CD4-positive, alpha-beta T cell treated with Interleukin-6 at 100 ng/mL for 8 hours (primary cell): ENCODE measurements around the gene CALM3.

Experiments
- DNase-seq: peaks from one replicate; pipeline ENCODE4 v3.0.0-alpha.2; 2020; ENCODE audit warnings: mixed read lengths, low spot score

CALM3 gene

DNA sequence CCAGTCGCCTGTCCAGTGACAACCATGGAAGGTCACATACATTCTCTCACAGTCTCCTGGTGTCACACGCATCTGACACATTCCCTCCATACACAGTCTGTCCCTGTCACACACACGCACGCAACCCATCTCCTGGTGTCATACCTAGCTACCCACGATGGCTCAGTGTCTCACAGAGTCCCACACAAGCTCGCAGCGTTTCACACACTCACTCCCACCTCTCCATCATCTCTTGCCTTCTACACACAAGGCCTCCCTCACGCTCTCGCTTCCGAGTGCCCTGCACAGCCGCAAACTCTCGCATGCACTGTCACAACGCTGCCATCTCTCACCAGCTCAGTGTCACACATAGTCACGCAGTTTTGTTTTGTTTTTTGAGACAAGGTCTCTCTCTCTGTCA, 36.1 kb downstream of the CALM3 start:
- DNase-seq = no peak

DNA sequence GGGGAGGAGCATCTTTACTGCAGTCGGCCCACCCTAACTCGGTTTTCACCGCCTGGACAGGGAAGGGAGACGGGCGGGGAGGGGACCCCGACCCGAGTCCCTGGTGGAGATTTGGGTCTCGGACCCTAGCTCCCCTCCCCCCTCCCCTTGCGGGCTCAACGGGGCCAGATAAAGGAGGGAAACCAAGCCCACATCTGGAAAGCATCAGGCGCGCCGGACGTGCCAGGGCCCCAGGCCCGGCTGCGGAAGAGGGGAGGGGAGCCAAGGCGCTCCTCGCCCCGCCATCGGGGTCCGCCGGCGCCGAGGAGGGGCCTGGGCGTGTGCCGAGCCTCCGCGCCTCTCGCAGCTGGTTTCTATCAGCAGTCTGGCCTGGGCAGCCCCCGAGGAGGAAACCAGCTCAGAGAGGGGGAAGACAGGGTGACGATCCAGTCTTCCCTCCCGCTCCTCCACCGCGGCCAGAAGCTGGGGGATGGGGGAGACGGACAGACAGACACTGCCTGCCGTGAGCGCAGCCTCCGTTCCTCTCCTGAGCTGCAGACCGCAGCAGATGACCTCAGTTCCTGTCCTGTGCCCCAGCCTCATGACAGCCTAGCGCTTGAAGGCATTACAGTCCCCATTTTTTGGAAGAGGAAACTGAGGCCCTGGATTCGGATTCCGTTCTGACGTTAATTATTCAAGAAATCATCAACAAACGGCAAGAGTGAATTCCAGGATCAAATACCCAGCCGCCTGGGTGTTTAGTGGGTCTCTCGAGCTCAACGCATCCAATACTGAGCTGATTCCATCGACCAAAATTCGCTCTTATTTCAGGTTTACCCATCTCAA, 38.4 kb downstream of the CALM3 start:
- no peak for DNase-seq

DNA sequence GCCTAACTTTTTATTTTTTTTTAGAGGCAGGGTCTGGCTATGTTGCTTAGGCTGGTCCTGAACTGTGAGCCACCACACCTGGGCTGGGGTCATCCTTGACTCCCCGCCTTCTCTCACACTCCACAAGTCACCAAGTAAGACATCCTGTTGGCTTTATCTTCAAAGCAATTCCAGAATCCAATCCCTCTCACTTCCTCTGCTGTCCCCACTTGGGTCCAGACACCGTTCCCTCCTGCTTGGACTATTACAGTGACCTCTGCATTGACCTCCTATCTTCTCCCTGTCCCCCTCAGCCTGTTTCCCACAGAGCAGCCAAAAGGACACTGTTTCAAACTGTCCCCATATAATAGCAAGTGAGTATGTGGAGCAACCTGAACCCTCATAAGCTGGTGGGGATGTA, 39.5 kb downstream of the CALM3 start:
- no peak for DNase-seq

- DNase-seq = no peak
These were observed 43.6 kb downstream of the CALM3 start for GRCh38 chr19:46644720-46645119.

DNA sequence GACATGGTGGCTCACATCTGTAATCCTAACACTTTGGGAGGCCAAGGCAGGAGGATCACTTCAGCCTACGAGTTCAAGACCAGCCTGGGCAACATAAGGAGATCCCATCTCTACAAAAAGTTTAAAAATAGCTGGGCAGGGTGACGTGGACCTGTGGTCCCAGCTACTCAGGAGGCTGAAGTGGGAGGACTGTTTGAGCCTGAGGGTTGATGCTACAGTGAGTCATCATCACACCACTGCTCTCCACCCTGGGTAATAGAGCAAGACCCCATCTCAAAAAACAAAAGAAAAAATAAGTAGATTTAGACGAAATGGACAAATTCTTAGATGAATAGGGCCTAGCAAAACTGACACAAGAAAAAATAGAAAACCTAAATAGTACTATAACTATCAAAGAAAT, 45.3 kb downstream of the CALM3 start:
- no peak for DNase-seq

DNA sequence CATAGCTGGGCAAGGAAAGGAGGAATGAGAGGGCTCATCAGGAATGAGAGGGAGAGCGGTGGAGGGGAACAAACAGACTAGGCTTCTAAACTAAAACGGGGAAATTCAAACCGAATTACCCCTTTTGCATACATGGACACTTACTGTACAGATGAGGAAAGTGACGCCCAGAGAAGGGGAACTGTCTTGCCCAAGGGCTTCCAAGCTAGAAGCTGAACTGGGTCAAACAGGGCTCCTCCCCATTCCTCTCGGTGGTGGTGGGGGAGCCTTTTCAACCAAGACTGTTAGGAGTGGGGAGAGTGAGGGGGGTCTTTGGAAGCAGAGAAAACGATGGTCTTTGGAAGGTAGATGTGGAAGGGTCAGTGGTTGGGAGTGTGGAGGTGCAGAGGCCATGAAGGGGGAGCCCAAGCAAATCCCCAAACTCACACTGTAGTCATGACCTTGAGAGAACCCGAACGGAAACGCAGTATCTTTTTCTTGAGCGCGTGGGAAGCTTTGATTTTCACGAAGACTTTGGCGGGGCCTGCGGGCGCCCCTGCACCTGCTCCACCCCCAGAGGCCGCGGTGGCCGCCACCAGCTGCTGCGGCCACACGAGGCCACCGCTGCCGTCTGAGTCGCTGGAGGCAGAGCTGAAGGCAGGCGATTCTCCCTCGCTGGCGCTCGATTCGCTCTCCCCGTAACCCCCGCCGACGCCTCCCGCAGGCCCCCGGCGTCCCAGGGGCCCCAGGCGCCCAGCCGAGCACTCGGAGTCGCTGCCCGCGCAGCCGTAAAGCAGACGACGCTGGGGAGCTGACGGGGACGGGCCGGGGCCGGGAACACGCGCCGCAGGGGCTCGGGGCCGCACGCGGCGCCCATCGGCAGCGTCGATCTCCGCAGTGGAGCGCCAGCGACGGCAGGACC, 47.2 kb downstream of the CALM3 start:
- DNase-seq = no peak

GRCh38 chr19:46648961-46649960, 48.1 kb downstream of the CALM3 start:
- no peak for DNase-seq

DNA sequence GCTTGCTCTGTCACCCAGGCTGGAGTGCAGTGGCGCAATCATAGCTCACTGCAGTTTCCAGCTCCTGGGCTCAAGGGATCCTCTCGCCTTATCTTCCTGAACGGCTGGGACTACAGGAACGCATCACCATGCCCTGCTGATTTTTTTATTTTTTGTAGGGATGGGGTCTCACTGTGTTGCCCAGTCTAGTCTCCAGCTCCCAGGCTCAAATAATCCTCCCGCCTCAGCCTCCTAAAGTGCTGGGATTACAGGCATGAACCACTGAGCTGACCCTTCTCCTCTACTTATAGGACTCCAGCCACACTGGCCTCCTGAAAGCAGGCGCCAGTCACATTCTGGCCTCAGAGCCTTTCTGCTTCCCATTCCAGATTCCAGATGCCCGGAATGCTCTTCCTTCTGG, 49.3 kb downstream of the CALM3 start:
- no peak for DNase-seq

DNA sequence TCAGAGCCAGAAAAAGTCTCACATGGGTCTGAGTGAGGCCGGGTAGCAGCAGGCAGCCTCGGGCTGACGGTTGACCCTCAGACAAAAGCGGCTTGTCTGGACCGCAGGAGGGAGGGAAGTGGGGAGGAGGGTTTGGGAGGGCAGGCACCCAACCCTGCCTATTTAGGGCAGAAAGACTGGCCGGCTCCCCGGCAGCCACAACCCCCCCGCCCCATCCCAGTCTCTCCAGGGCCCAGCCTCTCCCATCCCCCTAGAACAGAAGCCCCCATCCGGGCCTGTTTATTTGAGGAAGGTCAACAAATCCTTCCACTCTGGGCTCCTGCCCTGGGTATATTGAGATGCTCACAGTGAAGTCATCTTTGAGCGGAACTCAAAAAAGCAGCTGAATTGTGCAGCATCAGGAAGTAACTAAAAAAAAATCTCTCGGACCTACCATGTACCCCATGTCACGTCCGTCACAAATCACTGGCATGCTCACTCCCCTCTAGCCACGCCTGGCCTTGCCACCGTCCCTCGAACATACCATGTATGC, 53.6 kb downstream of the CALM3 start:
- no peak for DNase-seq

DNA sequence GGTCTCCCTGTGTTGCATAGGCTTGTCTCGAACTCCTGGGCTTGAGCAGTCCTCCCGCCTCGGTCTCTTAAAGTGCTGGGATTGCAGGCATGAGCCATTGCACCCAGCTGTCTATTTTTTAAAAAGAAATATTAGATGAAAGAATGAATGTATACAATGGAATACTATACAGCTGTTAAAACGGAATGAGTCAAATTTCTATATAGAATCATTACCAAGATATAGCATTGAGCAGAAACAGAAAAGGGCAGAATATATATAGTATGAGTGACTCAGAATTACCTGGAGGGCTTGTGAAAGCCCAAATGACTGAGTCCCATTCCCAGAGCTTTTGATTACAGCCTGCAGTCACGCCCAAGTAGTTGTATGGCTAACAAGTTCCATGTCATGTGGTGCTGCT, 55.4 kb downstream of the CALM3 start:
- no peak for DNase-seq

- DNase-seq = no peak
These were observed 58.2 kb downstream of the CALM3 start for GRCh38 chr19:46659151-46660007.

- no peak for DNase-seq
These were observed 58.9 kb downstream of the CALM3 start for GRCh38 chr19:46660008-46660517.
